Measurements from ENCODE around the gene PIK3CD. TPM values are rescaled to one million over a fixed set of nuclear protein-coding genes. Genes with fewer than 3 reads are reported as not detected.

Gene PIK3CD
- total RNA-seq, 1 donor from 2014 or later, result 13.0 TPM

DNA sequence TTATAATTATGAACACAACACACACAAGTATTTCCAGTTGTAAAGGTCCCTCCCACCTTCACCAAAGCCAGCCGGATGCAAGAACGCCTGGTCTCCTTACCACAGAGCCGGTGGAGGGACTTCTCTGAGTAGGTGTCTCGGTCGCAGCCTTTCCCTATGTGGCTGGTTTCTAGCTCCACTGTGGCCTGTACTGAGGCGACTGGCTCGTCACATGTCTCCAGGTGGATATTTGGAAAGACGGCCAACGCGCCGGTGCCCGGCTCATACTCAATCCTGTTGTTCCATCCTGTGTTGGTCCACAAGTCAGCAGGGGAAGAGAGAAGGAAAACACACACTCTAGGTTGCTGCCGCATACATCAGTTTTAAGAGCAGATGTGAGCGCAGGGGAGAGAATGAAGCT is 97.8 kb downstream of the PIK3CD start:
- TF ChIP-seq POLR2A (IDR thresholded peaks at IDR 0.05), result no peak
- TF ChIP-seq, protein P1, sequence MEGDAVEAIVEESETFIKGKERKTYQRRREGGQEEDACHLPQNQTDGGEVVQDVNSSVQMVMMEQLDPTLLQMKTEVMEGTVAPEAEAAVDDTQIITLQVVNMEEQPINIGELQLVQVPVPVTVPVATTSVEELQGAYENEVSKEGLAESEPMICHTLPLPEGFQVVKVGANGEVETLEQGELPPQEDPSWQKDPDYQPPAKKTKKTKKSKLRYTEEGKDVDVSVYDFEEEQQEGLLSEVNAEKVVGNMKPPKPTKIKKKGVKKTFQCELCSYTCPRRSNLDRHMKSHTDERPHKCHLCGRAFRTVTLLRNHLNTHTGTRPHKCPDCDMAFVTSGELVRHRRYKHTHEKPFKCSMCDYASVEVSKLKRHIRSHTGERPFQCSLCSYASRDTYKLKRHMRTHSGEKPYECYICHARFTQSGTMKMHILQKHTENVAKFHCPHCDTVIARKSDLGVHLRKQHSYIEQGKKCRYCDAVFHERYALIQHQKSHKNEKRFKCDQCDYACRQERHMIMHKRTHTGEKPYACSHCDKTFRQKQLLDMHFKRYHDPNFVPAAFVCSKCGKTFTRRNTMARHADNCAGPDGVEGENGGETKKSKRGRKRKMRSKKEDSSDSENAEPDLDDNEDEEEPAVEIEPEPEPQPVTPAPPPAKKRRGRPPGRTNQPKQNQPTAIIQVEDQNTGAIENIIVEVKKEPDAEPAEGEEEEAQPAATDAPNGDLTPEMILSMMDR (IDR thresholded peaks at IDR 0.05), result no peak
- no peak for TF ChIP-seq POLR2AphosphoS5 (IDR thresholded peaks at IDR 0.05; ENCODE audit: insufficient read depth in 1 of 2, low read depth in 1 of 2)
- intact Hi-C loops (cut with DNase I), result no loop called here

DNA sequence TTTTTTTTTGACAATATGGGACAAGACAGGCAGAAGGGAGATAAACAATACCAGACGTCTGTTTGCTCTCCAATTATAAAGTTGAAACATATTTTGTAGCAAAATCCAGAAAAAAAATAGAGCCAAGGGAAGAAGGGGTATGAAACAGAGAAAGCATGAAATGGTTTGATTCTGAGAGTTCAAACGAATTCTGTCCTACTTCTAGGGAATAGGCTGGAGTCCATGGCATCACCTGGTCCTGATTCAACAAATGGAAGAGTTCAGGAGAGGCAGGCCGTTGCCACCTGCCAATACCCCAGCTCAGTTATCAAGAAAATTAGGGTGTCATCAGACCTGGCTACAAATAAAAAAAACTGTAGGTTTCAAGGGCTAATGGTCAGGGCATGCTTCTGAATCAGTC is 100.4 kb downstream of the PIK3CD start:
- DNase-seq (ENCODE audit: extremely low spot score in 2 of 2), result no peak
- Histone ChIP-seq H3K4me3 (no peak overlapping the region), H3K27me3 (no peaks in the 10 kb centered on the region), H3K36me3 (peaks cover 0 to 51% of the 10 kb centered on the region in 2 donors), H3K4me1 (peaks cover 10% of the 10 kb centered on the region), H3K27ac (no peak overlapping the region), H3K9me3 (no peaks in the 10 kb centered on the region)
- TF ChIP-seq, protein P1 (IDR thresholded peaks at IDR 0.05), result no peak
- TF ChIP-seq POLR2A (IDR thresholded peaks at IDR 0.05), result no peak
- no peak for TF ChIP-seq POLR2AphosphoS5 (IDR thresholded peaks at IDR 0.05; ENCODE audit: insufficient read depth in 1 of 2, low read depth in 1 of 2)
- intact Hi-C loops (cut with DNase I), result no loop called here

More for the DNA sequence above, 97.8 kb downstream of the PIK3CD start:
- Histone ChIP-seq H3K4me1 (no peaks in the 10 kb centered on the region), H3K27me3 (no peaks in the 10 kb centered on the region), H3K4me3 (no peak overlapping the region), H3K9me3 (no peaks in the 10 kb centered on the region), H3K27ac (no peak overlapping the region), H3K36me3 (peaks cover 0 to 54% of the 10 kb centered on the region in 2 donors)
- no peak for DNase-seq (ENCODE audit: extremely low spot score in 2 of 2)

DNA sequence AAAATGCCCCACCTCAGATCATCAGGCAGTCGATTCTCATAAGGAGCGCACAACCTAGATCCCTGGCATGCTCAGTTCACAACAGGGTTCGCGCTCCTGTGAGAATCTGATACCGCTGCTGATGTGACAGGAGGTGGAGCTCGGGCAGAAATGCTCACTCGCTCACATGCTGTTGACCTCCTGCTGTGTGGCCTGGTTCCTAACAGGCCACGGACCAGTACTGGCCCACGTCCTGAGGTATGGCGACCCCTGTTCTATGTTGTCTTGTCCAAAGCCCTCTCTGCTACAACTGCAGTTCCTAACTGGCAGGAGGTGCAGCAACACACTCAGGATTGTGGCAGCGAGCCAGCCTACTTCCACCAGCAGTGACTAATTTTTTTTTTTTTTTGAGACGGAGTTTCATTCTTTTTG is 101.6 kb downstream of the PIK3CD start:
- no peak for DNase-seq (ENCODE audit: extremely low spot score in 2 of 2)
- intact Hi-C loops (cut with DNase I), result no loop called here
- no peak overlapping the region for H3K4me3 ChIP-seq
- H3K4me1 ChIP-seq, result peaks cover 10% of the 10 kb centered on the region
- TF ChIP-seq POLR2AphosphoS5 (IDR thresholded peaks at IDR 0.05; ENCODE audit: insufficient read depth in 1 of 2, low read depth in 1 of 2) (no peak), POLR2A (IDR thresholded peaks at IDR 0.05) (no peak)
- TF ChIP-seq, protein P1 (IDR thresholded peaks at IDR 0.05), result no peak
- no peaks in the 10 kb centered on the region for H3K27me3 ChIP-seq
- H3K9me3 ChIP-seq, result no peaks in the 10 kb centered on the region
- H3K27ac ChIP-seq, result no peak overlapping the region
- H3K36me3 ChIP-seq, result peaks cover 0 to 43% of the 10 kb centered on the region in 2 donors

DNA sequence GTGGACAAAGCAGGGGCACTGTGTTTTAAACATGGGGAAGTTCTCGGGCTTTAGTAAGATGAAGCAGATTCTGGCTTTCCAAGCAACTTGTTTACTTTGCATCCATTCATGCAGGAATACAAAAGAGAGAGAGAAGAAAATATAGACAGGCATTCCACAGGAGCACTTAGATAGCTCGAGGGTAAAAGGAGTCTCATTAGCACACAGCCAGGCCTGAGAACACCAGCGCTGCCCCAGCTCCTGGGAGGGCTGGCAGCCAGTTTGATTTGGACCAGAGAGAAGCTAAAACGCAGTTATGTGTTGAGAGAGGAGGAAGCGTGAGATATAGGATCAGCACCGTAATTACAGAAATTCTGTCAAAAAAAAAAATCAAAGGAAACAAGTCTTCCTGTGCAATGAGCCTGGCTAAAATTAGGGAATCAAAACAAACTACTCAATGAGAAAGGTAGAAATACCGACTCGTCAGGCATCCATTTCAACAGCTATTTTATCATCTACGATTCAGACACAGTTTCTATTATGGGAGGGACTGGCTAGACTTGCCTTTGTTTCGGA is 104.0 kb downstream of the PIK3CD start:
- peaks cover 0 to 21% of the 10 kb centered on the region in 2 donors for H3K36me3 ChIP-seq
- no peak overlapping the region for H3K27ac ChIP-seq
- H3K27me3 ChIP-seq, result no peaks in the 10 kb centered on the region
- H3K9me3 ChIP-seq, result no peaks in the 10 kb centered on the region
- no peak for TF ChIP-seq POLR2A (IDR thresholded peaks at IDR 0.05)
- no peak for TF ChIP-seq POLR2AphosphoS5 (IDR thresholded peaks at IDR 0.05; ENCODE audit: insufficient read depth in 1 of 2, low read depth in 1 of 2)
- TF ChIP-seq, protein P1 (IDR thresholded peaks at IDR 0.05), result no peak
- intact Hi-C loops (cut with DNase I), result no loop called here
- peaks cover 31% of the 10 kb centered on the region for H3K4me1 ChIP-seq
- H3K4me3 ChIP-seq, result no peak overlapping the region
- DNase-seq (ENCODE audit: extremely low spot score in 2 of 2), result no peak

- Histone ChIP-seq H3K27me3 (no peaks in the 10 kb centered on the region), H3K4me1 (peaks cover 31% of the 10 kb centered on the region), H3K27ac (no peak overlapping the region), H3K9me3 (no peaks in the 10 kb centered on the region), H3K4me3 (no peak overlapping the region), H3K36me3 (peaks cover 0 to 17% of the 10 kb centered on the region in 2 donors)
- no peak for DNase-seq (ENCODE audit: extremely low spot score in 2 of 2)
- TF ChIP-seq POLR2AphosphoS5 (IDR thresholded peaks at IDR 0.05; ENCODE audit: insufficient read depth in 1 of 2, low read depth in 1 of 2), result peak in 1 of 2 donors; percentile 50
- no peak for TF ChIP-seq POLR2A (IDR thresholded peaks at IDR 0.05)
- intact Hi-C loops (cut with DNase I), result no loop called here
These were observed 107.1 kb downstream of the PIK3CD start for GRCh38 chr1:9758559-9759121.

Data from vagina (tissue), 2 donors.